Lower leg skin (tissue), 3 donors: Measurements from ENCODE around the gene GNB2.

Experiments
- CTCF ChIP-seq, 3 donors: fragments of 450-650 bp; IDR thresholded peaks; one replicate each; pipeline ENCODE4 v1.5.1; 2016; ENCODE audit warnings: antibody characterized with exemption in 3 of 3, mild to moderate bottlenecking in 3 of 3, moderate library complexity in 2 of 3
- POLR2A ChIP-seq, 2 donors: fragments of 450-650 bp; IDR thresholded peaks; one replicate each; pipeline ENCODE4 v1.6.1; 2016 to 2017; ENCODE audit warnings: antibody characterized with exemption in 2 of 2, mild to moderate bottlenecking in 1 of 2, moderate library complexity in 1 of 2

- TF ChIP-seq CTCF (IDR thresholded peaks at IDR 0.05), result no peak
- TF ChIP-seq POLR2A (IDR thresholded peaks at IDR 0.05), result no peak
These were observed 49.4 kb upstream of the GNB2 start for GRCh38 chr7:100623951-100624824.
